ENCODE results near the gene CYBC1.
A peak's percentile ranks its signal among the peaks of the same experiment; 100 is the strongest.
"Not testable (repeated sequence)": the region's sequence is repeated elsewhere in the genome, so short reads cannot be mapped to it uniquely, and the experiment has no call there.

CYBC1 gene

DNA sequence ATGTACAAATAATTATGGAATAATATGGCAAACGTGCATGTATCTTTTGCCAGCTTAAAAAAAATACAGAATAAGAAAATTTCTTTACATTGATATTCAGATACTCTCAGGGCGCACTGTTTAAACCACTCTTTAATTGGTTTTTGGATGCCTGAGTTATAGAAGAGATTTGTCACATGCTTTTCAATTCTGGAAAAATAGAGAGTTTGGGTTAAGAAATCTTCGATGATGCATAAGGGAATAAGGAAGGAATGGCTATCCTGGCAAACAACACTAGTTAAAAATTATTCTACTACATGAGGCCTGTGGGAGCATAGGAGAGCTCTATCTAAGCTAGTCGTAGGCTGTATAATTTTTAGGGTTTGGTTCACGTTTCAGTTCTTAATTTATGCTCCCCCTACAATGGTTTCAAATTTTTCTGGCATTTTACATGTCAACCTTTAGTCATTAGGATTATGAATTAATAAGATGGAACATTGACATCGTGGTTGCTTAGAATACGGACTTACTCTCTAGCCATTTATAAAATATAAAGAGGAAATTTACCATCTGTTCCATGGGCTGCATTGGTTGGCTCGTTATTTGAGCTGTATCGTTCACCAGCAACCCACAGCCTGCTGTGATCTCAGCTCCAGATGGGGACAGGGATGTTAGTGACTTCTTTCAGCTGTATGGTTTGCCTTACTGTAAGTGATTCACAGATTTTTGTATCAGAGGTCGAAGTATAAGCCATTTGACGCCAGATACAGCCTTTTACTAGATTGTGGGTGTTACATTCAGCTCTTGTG is 23.9 kb upstream of the CYBC1 start:
- peaks cover 22% of the 10 kb centered on the region for H3K36me3 ChIP-seq (ENCODE audit: control insufficient read depth, insufficient read depth, low read length)
- H3K9me3 ChIP-seq (ENCODE audit: control insufficient read depth, insufficient read depth, low read length), result no peaks in the 10 kb centered on the region
- H3K9ac ChIP-seq (ENCODE audit: low read depth, low read length), result no peak overlapping the region
- no peaks in the 10 kb centered on the region for H3K4me1 ChIP-seq (ENCODE audit: control insufficient read depth, insufficient read depth, low read length)
- H3K4me3 ChIP-seq (ENCODE audit: low read depth, low read length), result no peak overlapping the region
- no peaks in the 10 kb centered on the region for H3K27me3 ChIP-seq (ENCODE audit: control insufficient read depth, insufficient read depth, low read length)

DNA sequence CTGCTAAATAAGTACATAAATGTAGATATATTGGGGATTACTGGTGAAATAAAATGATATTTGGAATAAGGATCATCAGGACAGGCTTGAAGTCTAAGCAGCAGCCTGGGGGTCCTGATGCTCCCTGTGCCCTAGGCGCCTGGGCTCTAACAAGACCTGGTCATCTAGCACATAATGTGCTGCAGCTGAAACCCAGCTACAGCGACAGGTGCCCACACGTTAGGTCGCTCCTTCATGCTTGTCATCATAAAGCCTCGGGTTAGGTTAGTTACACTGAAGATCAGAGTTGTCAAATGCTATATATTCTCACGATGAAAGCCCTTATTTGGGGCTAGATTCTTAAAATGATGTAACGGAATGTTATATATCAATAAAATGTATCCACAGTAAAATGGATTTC is 19.5 kb upstream of the CYBC1 start:
- peaks cover 28% of the 10 kb centered on the region for H3K36me3 ChIP-seq (ENCODE audit: control insufficient read depth, insufficient read depth, low read length)
- no peaks in the 10 kb centered on the region for H3K4me1 ChIP-seq (ENCODE audit: control insufficient read depth, insufficient read depth, low read length)
- H3K27me3 ChIP-seq (ENCODE audit: control insufficient read depth, insufficient read depth, low read length), result no peaks in the 10 kb centered on the region
- H3K4me3 ChIP-seq (ENCODE audit: low read depth, low read length), result no peak overlapping the region
- H3K9ac ChIP-seq (ENCODE audit: low read depth, low read length), result no peak overlapping the region
- H3K9me3 ChIP-seq (ENCODE audit: control insufficient read depth, insufficient read depth, low read length), result no peaks in the 10 kb centered on the region

GRCh38 chr17:82468692-82469091 is 18.1 kb upstream of the CYBC1 start:
- Histone ChIP-seq H3K9me3 (ENCODE audit: control insufficient read depth, insufficient read depth, low read length) (no peaks in the 10 kb centered on the region), H3K27me3 (ENCODE audit: control insufficient read depth, insufficient read depth, low read length) (no peaks in the 10 kb centered on the region), H3K4me1 (ENCODE audit: control insufficient read depth, insufficient read depth, low read length) (no peaks in the 10 kb centered on the region), H3K36me3 (ENCODE audit: control insufficient read depth, insufficient read depth, low read length) (peaks cover 32% of the 10 kb centered on the region), H3K4me3 (ENCODE audit: low read depth, low read length) (no peak overlapping the region), H3K9ac (ENCODE audit: low read depth, low read length) (no peak overlapping the region)

DNA sequence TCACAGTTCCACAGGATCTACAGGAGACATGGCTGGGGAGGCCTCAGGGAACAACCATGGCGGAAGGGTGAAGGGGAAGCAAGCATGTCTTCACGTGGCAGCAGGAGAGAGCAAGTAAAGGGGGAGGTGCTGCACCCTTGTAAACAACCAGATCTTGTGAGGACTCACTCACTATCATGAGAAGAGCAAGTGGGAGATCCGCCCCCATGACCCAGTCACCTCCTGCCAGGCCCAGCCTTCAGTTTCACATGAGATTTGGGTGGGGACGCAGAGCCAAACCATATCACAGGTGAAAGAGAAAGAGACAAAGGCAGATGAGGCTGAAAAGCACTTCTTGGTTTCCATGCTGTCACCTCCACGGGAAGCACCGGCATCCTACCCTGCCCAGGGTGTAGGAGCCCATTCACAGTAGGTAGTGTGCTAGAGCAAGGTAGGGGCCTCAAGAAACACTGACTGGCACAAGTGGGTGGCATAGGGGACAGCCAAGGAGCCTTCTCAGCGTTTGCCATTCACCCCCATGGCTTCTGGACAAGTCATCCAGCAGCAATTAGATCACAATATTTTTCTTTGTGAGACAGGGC is 14.6 kb upstream of the CYBC1 start:
- no peaks in the 10 kb centered on the region for H3K27me3 ChIP-seq (ENCODE audit: control insufficient read depth, insufficient read depth, low read length)
- no peak overlapping the region for H3K9ac ChIP-seq (ENCODE audit: low read depth, low read length)
- peaks cover 35% of the 10 kb centered on the region for H3K36me3 ChIP-seq (ENCODE audit: control insufficient read depth, insufficient read depth, low read length)
- no peaks in the 10 kb centered on the region for H3K9me3 ChIP-seq (ENCODE audit: control insufficient read depth, insufficient read depth, low read length)
- no peaks in the 10 kb centered on the region for H3K4me1 ChIP-seq (ENCODE audit: control insufficient read depth, insufficient read depth, low read length)
- H3K4me3 ChIP-seq (ENCODE audit: low read depth, low read length), result no peak overlapping the region

DNA sequence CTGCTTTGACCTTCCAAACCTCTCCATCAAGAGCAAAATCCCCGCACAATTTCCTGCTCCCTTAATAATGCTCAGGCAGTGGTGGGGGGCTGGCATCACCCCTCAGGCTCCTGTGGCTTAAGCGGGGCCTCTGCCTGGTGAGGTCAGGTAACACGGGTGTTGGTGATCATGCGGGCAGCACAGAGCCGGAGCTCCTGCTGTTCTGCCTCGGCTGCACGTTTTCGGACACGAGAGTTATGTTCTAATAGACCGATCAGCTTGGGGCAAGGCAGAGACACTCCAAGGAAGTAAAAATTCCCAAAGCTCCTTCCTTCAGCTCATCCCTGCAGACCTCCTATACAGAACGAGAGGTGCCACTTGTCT is 14.0 kb upstream of the CYBC1 start:
- Histone ChIP-seq H3K4me3 (ENCODE audit: low read depth, low read length) (no peak overlapping the region), H3K36me3 (ENCODE audit: control insufficient read depth, insufficient read depth, low read length) (peaks cover 32% of the 10 kb centered on the region), H3K9me3 (ENCODE audit: control insufficient read depth, insufficient read depth, low read length) (no peaks in the 10 kb centered on the region), H3K9ac (ENCODE audit: low read depth, low read length) (no peak overlapping the region), H3K4me1 (ENCODE audit: control insufficient read depth, insufficient read depth, low read length) (no peaks in the 10 kb centered on the region), H3K27me3 (ENCODE audit: control insufficient read depth, insufficient read depth, low read length) (no peaks in the 10 kb centered on the region)

GRCh38 chr17:82463925-82464566 is 13.5 kb upstream of the CYBC1 start:
- Histone ChIP-seq H3K4me3 (ENCODE audit: low read depth, low read length) (no peak overlapping the region), H3K9me3 (ENCODE audit: control insufficient read depth, insufficient read depth, low read length) (no peaks in the 10 kb centered on the region), H3K36me3 (ENCODE audit: control insufficient read depth, insufficient read depth, low read length) (peaks cover 31% of the 10 kb centered on the region), H3K4me1 (ENCODE audit: control insufficient read depth, insufficient read depth, low read length) (no peaks in the 10 kb centered on the region), H3K9ac (ENCODE audit: low read depth, low read length) (no peak overlapping the region), H3K27me3 (ENCODE audit: control insufficient read depth, insufficient read depth, low read length) (no peaks in the 10 kb centered on the region)

GRCh38 chr17:82463391-82463790 is 12.8 kb upstream of the CYBC1 start:
- no peaks in the 10 kb centered on the region for H3K9me3 ChIP-seq (ENCODE audit: control insufficient read depth, insufficient read depth, low read length)
- peaks cover 29% of the 10 kb centered on the region for H3K36me3 ChIP-seq (ENCODE audit: control insufficient read depth, insufficient read depth, low read length)
- no peak overlapping the region for H3K9ac ChIP-seq (ENCODE audit: low read depth, low read length)
- H3K4me3 ChIP-seq (ENCODE audit: low read depth, low read length), result no peak overlapping the region
- H3K4me1 ChIP-seq (ENCODE audit: control insufficient read depth, insufficient read depth, low read length), result no peaks in the 10 kb centered on the region
- no peaks in the 10 kb centered on the region for H3K27me3 ChIP-seq (ENCODE audit: control insufficient read depth, insufficient read depth, low read length)

- H3K9me3 ChIP-seq (ENCODE audit: control insufficient read depth, insufficient read depth, low read length), result no peaks in the 10 kb centered on the region
- no peak overlapping the region for H3K4me3 ChIP-seq (ENCODE audit: low read depth, low read length)
- no peak overlapping the region for H3K9ac ChIP-seq (ENCODE audit: low read depth, low read length)
- peaks cover 4% of the 10 kb centered on the region for H3K4me1 ChIP-seq (ENCODE audit: control insufficient read depth, insufficient read depth, low read length)
- H3K27me3 ChIP-seq (ENCODE audit: control insufficient read depth, insufficient read depth, low read length), result no peaks in the 10 kb centered on the region
- peaks cover 29% of the 10 kb centered on the region for H3K36me3 ChIP-seq (ENCODE audit: control insufficient read depth, insufficient read depth, low read length)
Measured at GRCh38 chr17:82461827-82462524, 11.4 kb upstream of the CYBC1 start.

GRCh38 chr17:82459936-82460335 is 9.4 kb upstream of the CYBC1 start:
- not testable (repeated sequence) for H3K4me3 ChIP-seq (ENCODE audit: low read depth, low read length); H3K4me1 ChIP-seq (ENCODE audit: control insufficient read depth, insufficient read depth, low read length)

DNA sequence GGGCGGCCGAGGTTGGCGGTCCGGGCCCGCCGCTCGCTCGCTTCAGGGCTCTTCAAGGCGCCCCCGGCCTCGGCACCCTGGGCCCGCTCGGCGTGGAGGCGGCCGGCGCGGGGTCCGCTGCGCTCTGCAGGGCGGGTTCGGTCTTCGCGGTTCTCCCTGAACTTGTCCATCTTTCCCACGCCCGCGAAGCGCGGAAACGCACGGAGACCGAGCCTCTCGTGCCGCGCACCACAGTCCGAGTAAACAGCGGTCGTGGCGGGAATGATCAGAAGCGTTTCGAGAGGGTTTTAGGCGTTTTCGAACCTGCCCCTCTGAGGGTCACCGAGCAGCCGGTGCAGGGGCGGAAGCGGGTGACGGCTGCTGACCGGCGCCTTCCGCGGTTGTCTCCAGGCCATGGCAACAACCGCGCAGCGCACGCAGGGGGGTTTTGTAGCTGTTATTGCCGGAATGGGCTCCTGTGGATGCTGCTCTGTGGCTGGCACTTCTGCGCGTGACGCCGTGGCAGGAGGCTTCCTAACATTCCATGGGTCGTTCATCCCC is 8.4 kb upstream of the CYBC1 start:
- no peaks in the 10 kb centered on the region for H3K9me3 ChIP-seq (ENCODE audit: control insufficient read depth, insufficient read depth, low read length)
- H3K27me3 ChIP-seq (ENCODE audit: control insufficient read depth, insufficient read depth, low read length), result no peaks in the 10 kb centered on the region
- peaks cover 4% of the 10 kb centered on the region for H3K4me1 ChIP-seq (ENCODE audit: control insufficient read depth, insufficient read depth, low read length)
- peak overlapping the region; percentile 54 for H3K9ac ChIP-seq (ENCODE audit: low read depth, low read length)
- peaks cover 16% of the 10 kb centered on the region for H3K36me3 ChIP-seq (ENCODE audit: control insufficient read depth, insufficient read depth, low read length)
- H3K4me3 ChIP-seq (ENCODE audit: low read depth, low read length), result peak overlapping the region; percentile 87

More at GRCh38 chr17:82459936-82460335, 9.4 kb upstream of the CYBC1 start:
- not testable (repeated sequence) for H3K27me3 ChIP-seq (ENCODE audit: control insufficient read depth, insufficient read depth, low read length); H3K9me3 ChIP-seq (ENCODE audit: control insufficient read depth, insufficient read depth, low read length); H3K9ac ChIP-seq (ENCODE audit: low read depth, low read length)
- peaks cover 19% of the 10 kb centered on the region for H3K36me3 ChIP-seq (ENCODE audit: control insufficient read depth, insufficient read depth, low read length)

DNA sequence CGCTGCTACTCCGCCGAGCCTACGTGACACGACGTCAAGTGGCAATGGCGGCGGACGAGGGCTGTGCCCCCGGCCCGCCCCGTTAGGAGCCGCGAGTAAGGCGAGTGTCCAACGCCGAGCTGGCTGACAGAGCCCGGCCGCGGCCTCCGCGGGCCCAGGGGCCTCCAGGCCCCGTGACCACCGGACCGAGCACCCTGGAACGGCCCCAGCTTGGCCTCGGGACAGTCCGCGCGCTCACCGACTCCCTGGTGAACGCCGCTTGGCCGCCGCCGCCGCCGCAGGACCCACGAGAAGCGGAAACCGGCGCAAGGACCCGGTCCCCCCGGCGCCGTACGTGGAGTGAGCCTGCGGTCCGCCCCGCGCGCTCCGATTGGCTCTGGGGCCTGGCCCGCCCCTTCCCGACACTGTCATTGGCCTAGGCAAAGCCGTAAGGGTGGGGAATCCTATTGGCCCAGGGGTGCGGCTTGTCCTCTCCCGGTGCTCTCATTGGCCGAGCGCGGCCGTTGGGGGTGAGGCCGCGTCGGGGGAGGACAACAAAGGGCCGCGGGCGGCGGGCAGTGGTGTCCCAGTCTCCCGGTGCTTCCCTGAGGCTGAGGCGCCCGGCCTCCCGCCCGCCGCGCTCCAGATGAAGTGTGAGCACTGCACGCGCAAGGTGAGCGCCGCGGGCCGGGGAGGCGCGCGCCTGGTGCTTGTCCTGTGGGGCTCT is 7.8 kb upstream of the CYBC1 start, which contains the start of gene NARF:
Gene NARF (plus strand): TSS at position 563 of the 706 bp plus-strand sequence. CDS start 63 bp downstream, at position 626.
- Histone ChIP-seq H3K4me3 (ENCODE audit: low read depth, low read length) (peak within 1 kb of the TSS; percentile 87), H3K36me3 (ENCODE audit: control insufficient read depth, insufficient read depth, low read length) (peaks cover 16% of the 10 kb centered on the region), H3K4me1 (ENCODE audit: control insufficient read depth, insufficient read depth, low read length) (peaks cover 4% of the 10 kb centered on the region), H3K9me3 (ENCODE audit: control insufficient read depth, insufficient read depth, low read length) (no peaks in the 10 kb centered on the region), H3K9ac (ENCODE audit: low read depth, low read length) (peak within 1 kb of the TSS; percentile 97), H3K27me3 (ENCODE audit: control insufficient read depth, insufficient read depth, low read length) (no peaks in the 10 kb centered on the region)
